Testis (tissue), 3 donors: Measurements from ENCODE around the gene MLLT10. TPM values are rescaled to one million over a fixed set of nuclear protein-coding genes. Genes with fewer than 3 reads are reported as not detected.

Source experiments
- DNase-seq: peaks from one replicate; pipeline ENCODE4 v3.0.0-alpha.2; 2019
- H3K27ac ChIP-seq, 2 donors: fragments of 200-600 bp; sonication (generic); one replicate each; pipeline ENCODE4 v1.5.1; 2019
- H3K27me3 ChIP-seq: fragments of 200-600 bp; sonication (generic); one replicate; pipeline ENCODE4 v1.5.1; 2019
- H3K36me3 ChIP-seq: fragments of 200-600 bp; sonication (generic); one replicate; pipeline ENCODE4 v1.5.1; 2017; ENCODE audit warnings: low read depth; ENCODE audit errors: missing control alignments
- H3K4me1 ChIP-seq: fragments of 200-600 bp; sonication (generic); one replicate; pipeline ENCODE4 v1.5.1; 2019
- H3K4me3 ChIP-seq, 2 donors: fragments of 200-600 bp; sonication (generic); one replicate each; pipeline ENCODE4 v1.5.1; 2017 to 2019
- H3K9me3 ChIP-seq: fragments of 200-600 bp; sonication (generic); one replicate; pipeline ENCODE4 v1.5.1; 2017
- POLR2A ChIP-seq: fragments of 450-650 bp; IDR thresholded peaks from one replicate; pipeline ENCODE4 v1.6.1; 2017; ENCODE audit warnings: antibody characterized with exemption, mild to moderate bottlenecking, moderate library complexity
- WGBS, 2 donors: methylation state at CpG; one replicate each; pipeline ENCODE4 v1.1.5; 2018; 5-methylcytosine and 5-hydroxymethylcytosine counted together
- intact Hi-C: fragments of 100-400 bp; cut with DNase I; formaldehyde crosslinking; loops from one replicate; pipeline ENCODE4 v1.15.1; 2023; ENCODE audit warnings: low total_unique reads
- polyA plus RNA-seq: library from polyadenylated mRNA; stranded (reverse); fragments of 350-450 nt; fragmentation: Illumina TruSeq; extraction: RNeasy Lipid Tissue Mini Kit (QIAGEN cat#74804); gene quantifications from one replicate; pipeline ENCODE4 v1.2.3, GENCODE V29; 2014; ENCODE audit warnings: low read depth, low replicate concordance; ENCODE audit not compliant: insufficient read depth
- total RNA-seq, 2 donors: library from RNA; depleted of rRNA; stranded (reverse); fragments of >200 nt; gene quantifications; one replicate each; pipeline ENCODE4 v1.2.3, GENCODE V29; 2016
- TF ChIP-seq, protein P1 (sequence below), 3 experiments: fragments of 450-650 bp in 2 of 3; fragments of 200-600 bp in 1 of 3; sonication (generic) in 1 of 3; IDR thresholded peaks; one replicate each; pipeline ENCODE4 v1.5.1; 2016 to 2019; ENCODE audit warnings: antibody characterized with exemption in 3 of 3, mild to moderate bottlenecking in 2 of 3, moderate library complexity in 1 of 3

Gene MLLT10
- total and polyA plus RNA-seq, 3 donors from 2014 or later, result 130 to 243 (median 144) TPM

- Histone ChIP-seq H3K27me3 (no peaks in the 10 kb centered on the region), H3K4me1 (no peaks in the 10 kb centered on the region), H3K9me3 (no peaks in the 10 kb centered on the region), H3K4me3 (no peak overlapping the region), H3K36me3 (no peaks in the 10 kb centered on the region), H3K27ac (no peak overlapping the region)
- DNase-seq, result no peak
- no peak for TF ChIP-seq POLR2A
- TF ChIP-seq, protein P1, sequence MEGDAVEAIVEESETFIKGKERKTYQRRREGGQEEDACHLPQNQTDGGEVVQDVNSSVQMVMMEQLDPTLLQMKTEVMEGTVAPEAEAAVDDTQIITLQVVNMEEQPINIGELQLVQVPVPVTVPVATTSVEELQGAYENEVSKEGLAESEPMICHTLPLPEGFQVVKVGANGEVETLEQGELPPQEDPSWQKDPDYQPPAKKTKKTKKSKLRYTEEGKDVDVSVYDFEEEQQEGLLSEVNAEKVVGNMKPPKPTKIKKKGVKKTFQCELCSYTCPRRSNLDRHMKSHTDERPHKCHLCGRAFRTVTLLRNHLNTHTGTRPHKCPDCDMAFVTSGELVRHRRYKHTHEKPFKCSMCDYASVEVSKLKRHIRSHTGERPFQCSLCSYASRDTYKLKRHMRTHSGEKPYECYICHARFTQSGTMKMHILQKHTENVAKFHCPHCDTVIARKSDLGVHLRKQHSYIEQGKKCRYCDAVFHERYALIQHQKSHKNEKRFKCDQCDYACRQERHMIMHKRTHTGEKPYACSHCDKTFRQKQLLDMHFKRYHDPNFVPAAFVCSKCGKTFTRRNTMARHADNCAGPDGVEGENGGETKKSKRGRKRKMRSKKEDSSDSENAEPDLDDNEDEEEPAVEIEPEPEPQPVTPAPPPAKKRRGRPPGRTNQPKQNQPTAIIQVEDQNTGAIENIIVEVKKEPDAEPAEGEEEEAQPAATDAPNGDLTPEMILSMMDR (IDR thresholded peaks at IDR 0.05), result no peak
- 78 to 79% methylated on average over 6 of the region's 6 CpGs for WGBS, 2 donors
- intact Hi-C loops, result loop anchor here (5.0 kb wide), 1 partner anchor 236 kb away; no protein-coding TSS in a partner anchor
These were observed 199.7 kb downstream of the MLLT10 start for GRCh38 chr10:21733710-21734109.

GRCh38 chr10:21737106-21737505 is 203.1 kb downstream of the MLLT10 start:
- intact Hi-C loops, result no loop called here
- H3K27ac ChIP-seq, result no peak overlapping the region
- H3K27me3 ChIP-seq, result no peaks in the 10 kb centered on the region
- 83 to 92% methylated on average over 4 of the region's 4 CpGs for WGBS, 2 donors
- DNase-seq, result no peak
- no peaks in the 10 kb centered on the region for H3K36me3 ChIP-seq
- H3K4me1 ChIP-seq, result no peaks in the 10 kb centered on the region
- TF ChIP-seq POLR2A, result no peak
- TF ChIP-seq, protein P1 (IDR thresholded peaks at IDR 0.05), result no peak
- no peaks in the 10 kb centered on the region for H3K9me3 ChIP-seq
- H3K4me3 ChIP-seq, result no peak overlapping the region

DNA sequence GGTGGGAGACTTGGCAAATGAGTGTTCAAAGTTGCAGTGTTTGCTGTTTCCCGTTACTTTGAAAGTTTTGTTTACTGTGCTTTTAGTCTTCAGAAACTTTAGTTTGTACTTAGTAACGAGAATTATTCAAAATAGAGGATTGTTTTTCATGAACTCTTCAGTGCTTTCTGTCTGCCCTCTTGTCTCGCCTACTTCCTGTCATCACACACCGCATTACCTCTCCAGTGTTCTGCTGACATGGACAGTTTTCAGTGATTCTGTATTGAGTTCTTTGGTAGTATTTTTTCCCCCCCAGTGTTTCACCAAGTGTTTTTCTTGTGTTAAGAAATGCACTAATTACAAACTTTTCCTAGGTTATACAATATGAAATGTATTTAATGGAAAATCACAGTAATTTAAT is 207.0 kb downstream of the MLLT10 start:
- no peaks in the 10 kb centered on the region for H3K36me3 ChIP-seq
- no peak overlapping the region for H3K27ac ChIP-seq
- 68 to 69% methylated on average over 4 of the region's 4 CpGs for WGBS, 2 donors
- TF ChIP-seq, protein P1 (IDR thresholded peaks at IDR 0.05), result no peak
- no peak for TF ChIP-seq POLR2A
- no peaks in the 10 kb centered on the region for H3K9me3 ChIP-seq
- DNase-seq, result no peak
- intact Hi-C loops, result no loop called here
- no peaks in the 10 kb centered on the region for H3K27me3 ChIP-seq
- no peaks in the 10 kb centered on the region for H3K4me1 ChIP-seq
- no peak overlapping the region for H3K4me3 ChIP-seq

- Histone ChIP-seq H3K4me1 (no peaks in the 10 kb centered on the region), H3K27ac (no peak overlapping the region), H3K9me3 (no peaks in the 10 kb centered on the region), H3K27me3 (no peaks in the 10 kb centered on the region), H3K4me3 (no peak overlapping the region), H3K36me3 (no peaks in the 10 kb centered on the region)
- TF ChIP-seq, protein P1 (IDR thresholded peaks at IDR 0.05), result no peak
- TF ChIP-seq POLR2A, result no peak
- no peak for DNase-seq
- intact Hi-C loops, result no loop called here
- whole genome bisulfite sequencing, 2 donors, result 93 to 96% methylated on average over 5 of the region's 5 CpGs
These were observed 208.8 kb downstream of the MLLT10 start for GRCh38 chr10:21742740-21743412.

- Histone ChIP-seq H3K36me3 (no peaks in the 10 kb centered on the region), H3K27me3 (no peaks in the 10 kb centered on the region), H3K9me3 (no peaks in the 10 kb centered on the region), H3K27ac (no peak overlapping the region), H3K4me3 (no peak overlapping the region), H3K4me1 (no peaks in the 10 kb centered on the region)
- intact Hi-C loops, result no loop called here
- TF ChIP-seq, protein P1 (IDR thresholded peaks at IDR 0.05), result no peak
- no peak for TF ChIP-seq POLR2A
- no peak for DNase-seq
- WGBS, 2 donors, result 84 to 91% methylated on average over 11 of the region's 11 CpGs
These were observed 210.2 kb downstream of the MLLT10 start for GRCh38 chr10:21744223-21744622.
